CD4-positive, alpha-beta T cell treated with Interleukin-17A for 1 hour (primary cell): ENCODE measurements around the gene C6orf15.

Source experiments
- DNase-seq: peaks from one replicate; pipeline ENCODE4 v3.0.0-alpha.2; 2020

Gene C6orf15

DNA sequence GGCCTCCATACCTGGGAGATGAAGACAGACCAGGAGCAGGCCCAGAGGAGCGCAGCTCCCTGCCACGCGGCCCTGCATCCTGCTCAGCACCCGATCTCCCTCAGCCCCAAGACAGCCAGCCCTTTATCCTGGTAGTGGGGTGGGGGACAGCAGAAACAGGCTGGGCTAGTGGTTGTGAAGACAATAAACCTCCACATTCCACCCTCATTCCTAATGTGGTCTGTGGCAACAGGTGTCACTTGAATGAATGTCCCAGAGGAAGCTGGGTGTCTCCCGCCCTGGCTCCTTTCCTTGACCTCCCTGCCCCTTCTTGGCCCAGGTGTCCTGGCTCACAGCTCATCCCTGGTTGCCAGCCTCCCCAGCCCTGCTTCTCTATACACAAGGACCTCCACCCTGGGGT lies at the start of gene C6orf15:
Gene C6orf15 (minus strand): TSS at position 98 of the 400 bp plus-strand sequence. CDS start 20 bp downstream, at position 78.
- no peak for DNase-seq

GRCh38 chr6:31161216-31162126 lies 49.1 kb upstream of the C6orf15 start:
- no peak for DNase-seq

- peak; percentile 25 for DNase-seq
Measured at GRCh38 chr6:31158863-31159855, 46.8 kb upstream of the C6orf15 start.

DNA sequence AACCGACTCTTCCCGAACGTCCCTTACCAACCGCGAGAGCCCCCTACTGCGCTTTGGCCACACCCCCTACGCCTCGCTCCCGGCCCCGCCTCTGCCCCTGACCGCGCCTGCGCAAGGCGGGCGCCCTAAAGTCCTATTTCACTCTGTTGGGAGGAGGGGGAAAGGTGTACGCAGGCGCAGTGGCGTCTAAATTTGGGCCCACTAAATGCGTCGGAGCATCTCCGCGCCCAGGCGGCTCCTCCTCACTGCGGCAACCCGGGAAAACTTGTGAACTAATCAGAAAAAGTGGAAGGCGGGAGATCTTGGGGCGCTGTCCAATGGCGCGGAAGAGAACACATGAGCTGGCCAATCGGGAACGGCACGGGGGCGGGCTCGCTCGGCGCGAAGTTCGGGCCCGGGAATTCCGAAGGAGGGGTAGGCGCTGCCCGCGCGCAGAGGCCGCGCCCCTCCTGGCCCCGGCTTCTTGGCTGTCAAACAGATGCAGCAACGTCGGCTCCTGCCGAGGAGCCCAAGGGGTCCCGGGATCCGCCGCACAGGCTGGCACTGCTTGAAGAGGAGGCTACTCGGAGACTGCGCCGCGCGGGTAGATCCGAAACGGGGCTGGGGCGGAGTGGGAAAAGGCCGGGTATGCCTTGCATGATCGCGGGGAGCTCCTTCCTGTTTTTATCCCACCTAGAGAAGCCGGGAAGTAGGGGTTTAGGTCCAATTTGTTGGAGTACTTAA lies 45.9 kb upstream of the C6orf15 start, which contains the start of gene TCF19:
Gene TCF19 (plus strand): TSS at position 450 of the 723 bp plus-strand sequence. CDS start 881 bp downstream, outside the sequence.
- peak; percentile 99 for DNase-seq

DNA sequence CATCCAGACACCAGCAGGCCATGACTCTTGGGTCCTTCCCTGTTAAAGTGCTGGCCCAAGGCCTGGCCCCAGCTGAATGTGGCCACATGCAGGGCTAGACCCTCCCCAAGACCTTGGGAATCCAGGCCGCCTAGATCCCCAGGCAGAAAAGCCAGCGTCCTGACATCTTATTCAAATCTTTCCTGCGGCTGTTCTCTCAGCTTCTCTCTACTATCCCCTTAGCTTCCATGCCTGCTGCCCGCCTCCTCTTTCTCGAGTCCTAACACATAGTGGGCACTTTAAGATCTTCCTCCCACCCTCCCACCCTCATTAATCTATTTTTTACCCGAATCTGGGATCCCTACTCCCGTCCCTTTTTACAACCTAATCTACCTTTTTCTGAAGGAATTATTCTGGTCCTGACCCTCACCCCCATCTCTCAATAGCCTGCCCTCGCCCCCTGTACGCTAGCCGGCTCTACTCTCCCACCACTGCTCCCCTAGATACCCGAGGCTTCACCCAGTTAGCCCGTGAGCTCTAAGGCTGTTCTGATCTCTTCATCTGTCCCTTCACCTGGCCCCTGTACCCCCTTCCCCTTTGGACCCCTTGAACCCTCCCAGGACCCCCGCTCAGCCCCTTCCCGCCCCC lies 45.3 kb upstream of the C6orf15 start, which contains the start of gene CCHCR1:
Gene CCHCR1 (minus strand): TSS at position 290 of the 627 bp plus-strand sequence. CDS start 202 bp downstream, at position 88.
- no peak for DNase-seq

- no peak for DNase-seq
Measured at GRCh38 chr6:31156641-31157040, 44.3 kb upstream of the C6orf15 start.

DNA sequence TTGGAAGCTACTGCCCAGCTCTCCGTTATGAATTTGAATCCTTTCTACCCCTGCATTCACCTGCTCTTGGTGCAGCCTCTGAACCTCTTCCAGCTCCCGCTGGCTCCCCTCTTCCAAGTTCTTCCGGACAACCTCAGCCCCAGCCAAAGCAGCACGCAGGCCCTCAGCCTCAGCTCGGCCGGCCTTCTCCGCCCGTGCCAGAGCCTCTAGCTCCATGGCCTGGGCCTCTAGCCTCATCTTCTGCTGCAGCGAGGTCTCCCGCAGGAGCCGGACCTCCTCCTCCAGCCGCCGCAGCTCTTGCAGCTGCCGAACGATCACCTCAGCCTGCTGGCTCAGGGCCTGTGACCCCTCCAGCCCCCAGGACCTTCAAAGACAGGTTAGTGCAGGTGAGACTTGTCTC lies 42.1 kb upstream of the C6orf15 start:
- DNase-seq = no peak

- no peak for DNase-seq
Measured at GRCh38 chr6:31152781-31153180, 40.4 kb upstream of the C6orf15 start.

DNA sequence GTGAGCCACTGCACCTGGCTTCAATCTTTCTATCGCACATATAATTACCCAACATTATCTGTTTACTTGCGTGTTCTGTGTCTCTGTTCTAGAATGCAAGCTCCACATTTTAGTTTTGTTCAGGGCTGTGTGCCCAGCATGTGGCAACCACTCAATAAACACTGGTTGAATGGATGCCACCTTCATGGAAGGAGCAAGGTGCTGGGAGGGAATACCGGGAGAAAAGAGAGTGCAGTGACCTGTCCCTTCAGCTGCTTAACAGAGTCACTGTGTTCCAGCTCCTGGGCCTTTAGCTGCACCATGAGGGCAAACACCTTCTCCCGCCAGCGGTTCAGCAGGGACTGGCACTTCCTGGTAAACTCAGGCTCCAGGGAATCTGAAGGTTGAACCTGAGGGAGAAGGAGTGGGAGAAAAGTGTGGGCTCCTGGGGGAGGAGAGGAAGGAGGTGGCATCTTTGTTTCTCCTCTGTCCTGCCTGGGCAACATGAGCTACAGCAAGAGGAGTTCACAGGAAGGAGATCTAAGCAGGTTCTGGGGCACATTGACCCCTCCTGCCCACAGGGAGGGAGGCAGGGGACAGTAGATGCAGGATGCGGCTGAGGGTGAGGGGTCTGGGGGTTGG lies 37.6 kb upstream of the C6orf15 start:
- DNase-seq = no peak

DNA sequence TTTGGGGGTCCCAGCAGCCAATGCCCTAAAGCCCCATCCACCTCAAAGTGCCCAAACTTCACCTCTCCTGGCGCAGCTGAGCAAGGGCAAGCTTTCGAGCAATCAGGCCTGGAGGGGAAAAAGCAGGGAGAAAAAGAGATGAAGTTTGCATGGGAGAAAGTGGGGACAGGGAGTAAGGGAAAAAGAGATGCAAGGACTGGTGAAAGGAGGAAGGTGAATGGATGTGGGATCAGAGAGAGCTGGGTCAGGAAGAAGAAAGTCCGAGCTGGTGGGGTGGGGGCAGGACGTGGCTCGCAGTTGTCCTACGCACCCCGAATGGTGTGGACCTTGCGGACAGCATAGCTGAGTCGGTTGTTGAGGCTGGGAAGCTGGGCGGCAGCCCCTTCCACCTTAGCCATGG lies 33.0 kb upstream of the C6orf15 start:
- no peak for DNase-seq

- DNase-seq = no peak
Measured at GRCh38 chr6:31144970-31145340, 32.6 kb upstream of the C6orf15 start.

DNA sequence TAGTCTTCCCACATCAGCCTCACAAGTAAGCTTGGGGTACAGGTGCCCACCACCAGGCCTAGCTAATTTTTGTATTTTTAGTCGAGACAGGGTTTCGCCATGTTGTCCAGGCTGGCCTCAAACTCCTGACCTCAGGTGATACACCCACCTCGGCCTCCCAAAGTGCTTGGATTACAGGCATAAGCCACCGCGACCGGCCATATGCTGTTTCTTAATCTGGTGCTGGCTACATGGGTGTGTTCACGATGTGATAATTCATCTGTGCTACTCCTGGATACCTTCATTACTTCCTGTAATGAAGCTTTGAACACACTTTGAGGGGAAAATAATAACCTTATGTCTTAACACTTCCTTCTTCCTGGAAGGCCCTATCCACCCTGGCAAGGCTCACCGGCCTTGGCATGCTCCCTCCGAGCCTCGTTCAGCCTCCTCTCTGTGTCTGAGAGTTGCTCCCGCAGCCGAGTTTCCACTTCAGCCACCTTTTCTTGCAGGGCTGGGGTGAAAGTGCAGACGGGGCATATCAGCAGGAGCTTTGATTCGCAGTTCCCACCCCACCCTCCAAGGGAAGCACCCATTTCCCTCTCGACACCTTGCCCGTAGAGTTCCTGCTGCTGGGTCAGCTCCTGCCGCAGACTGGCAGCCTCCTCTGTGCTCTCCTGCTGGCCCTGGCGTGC lies 32.1 kb upstream of the C6orf15 start:
- DNase-seq = no peak

DNA sequence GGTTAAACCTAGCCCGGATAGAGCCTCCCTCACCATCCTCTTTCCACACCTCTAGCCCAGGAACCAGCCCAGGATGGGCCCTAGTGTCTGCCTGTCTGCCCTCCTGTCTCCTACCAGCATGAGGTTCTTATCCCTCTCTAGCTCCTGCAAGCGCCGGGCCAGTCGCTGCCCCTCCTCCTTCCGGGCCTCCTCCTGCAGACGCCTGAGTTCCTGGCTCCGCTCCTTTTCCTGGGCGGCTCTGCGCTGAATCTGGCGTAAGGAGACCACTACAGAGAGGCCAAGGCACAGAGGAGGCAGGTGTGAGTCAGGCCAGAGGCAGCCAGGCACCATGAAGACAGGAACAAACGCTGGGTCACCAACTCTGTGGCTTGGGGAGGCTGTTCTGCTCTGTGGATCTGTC lies 30.8 kb upstream of the C6orf15 start:
- no peak for DNase-seq

- no peak for DNase-seq
Measured at GRCh38 chr6:31142361-31142761, 30.0 kb upstream of the C6orf15 start.

GRCh38 chr6:31140643-31141042 lies 28.3 kb upstream of the C6orf15 start:
- no peak for DNase-seq

GRCh38 chr6:31139599-31139998 lies 27.2 kb upstream of the C6orf15 start:
- no peak for DNase-seq

DNA sequence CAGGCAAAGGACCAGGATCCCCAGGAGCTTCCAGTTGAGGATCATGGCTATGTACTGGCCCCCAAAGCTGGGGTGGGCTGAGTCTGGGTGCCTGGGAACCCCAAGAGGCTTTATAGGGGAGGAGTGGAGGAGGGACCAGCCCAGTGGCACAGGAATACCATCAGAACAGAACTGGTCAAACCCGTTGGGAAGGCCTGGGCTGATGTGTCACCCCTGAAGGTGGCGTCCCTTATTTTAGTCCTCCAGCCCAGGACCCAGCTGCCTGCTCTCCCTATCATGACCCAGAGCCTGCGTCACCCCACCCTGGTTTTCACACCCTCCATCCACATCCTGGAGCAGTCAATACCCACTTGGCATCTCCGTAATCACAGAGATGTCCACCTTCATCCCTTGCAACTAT lies 26.6 kb upstream of the C6orf15 start, which contains the start of gene PSORS1C2:
Gene PSORS1C2 (minus strand): TSS at position 85 of the 400 bp plus-strand sequence. CDS start 40 bp downstream, at position 45.
- DNase-seq = no peak

DNA sequence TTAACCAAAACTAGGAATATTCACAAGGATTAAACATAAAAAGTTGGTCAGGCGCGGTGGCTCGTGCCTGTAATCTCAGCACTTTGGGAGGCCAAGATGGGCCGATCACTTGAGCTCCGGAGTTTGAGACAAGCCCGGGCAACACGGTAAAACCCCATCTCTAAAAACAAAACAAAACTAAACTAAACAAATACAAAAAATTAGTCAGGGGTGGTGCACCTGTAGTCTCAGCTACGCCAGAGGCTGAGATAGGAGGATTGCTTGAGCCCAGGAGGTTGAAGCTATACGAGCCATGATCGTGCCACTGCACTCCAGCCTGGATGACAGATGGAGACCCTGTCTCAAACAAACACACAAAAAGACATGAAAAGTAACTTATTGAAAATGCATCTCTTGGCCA lies 23.3 kb upstream of the C6orf15 start:
- DNase-seq = no peak

GRCh38 chr6:31132806-31133205 lies 20.4 kb upstream of the C6orf15 start:
- DNase-seq = no peak

- no peak for DNase-seq
Measured at GRCh38 chr6:31131595-31131994, 19.2 kb upstream of the C6orf15 start.

GRCh38 chr6:31130751-31131150 lies 18.4 kb upstream of the C6orf15 start:
- DNase-seq = no peak
